Retinal pigment epithelial cell (primary cell): ENCODE data around the gene PAM.
A peak's percentile ranks its signal among the peaks of the same experiment; 100 is the strongest.

Source experiments
- DNase-seq: peaks from one replicate; pipeline ENCODE4 v3.0.0-alpha.2; 2010; ENCODE audit warnings: low read depth
- H3K4me3 ChIP-seq: 2 replicates; pipeline ENCODE4 v1.5.1; 2011; ENCODE audit warnings: mild to moderate bottlenecking, low read length, control low read depth, moderate library complexity
- TF ChIP-seq, protein P1 (sequence below): conservative IDR thresholded peaks from 2 replicates; pipeline ENCODE4 v1.5.1; 2011; ENCODE audit warnings: low read depth, low read length, control low read depth, inconsistent platforms

The PAM gene

DNA sequence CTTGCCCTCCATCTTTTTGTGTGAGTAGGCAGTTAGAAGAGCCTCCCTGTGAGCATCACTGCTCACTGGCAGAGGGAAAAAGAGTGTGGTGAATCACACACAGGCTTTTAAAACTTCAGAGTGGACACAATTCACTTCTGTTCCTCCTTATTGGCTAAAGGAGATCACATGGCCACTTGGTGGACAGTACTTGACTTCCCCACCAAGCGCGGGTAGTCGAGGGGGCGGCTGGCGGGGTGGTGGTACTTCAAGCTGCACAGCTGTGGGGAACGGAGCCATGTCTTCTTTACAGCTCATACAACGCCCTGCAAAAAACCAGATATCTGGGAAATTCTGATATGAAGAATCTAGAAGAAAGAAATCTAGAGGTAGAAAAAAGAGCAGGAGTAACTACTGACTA, 95.4 kb downstream of the PAM start:
- no peak overlapping the region for H3K4me3 ChIP-seq
- TF ChIP-seq, protein P1, sequence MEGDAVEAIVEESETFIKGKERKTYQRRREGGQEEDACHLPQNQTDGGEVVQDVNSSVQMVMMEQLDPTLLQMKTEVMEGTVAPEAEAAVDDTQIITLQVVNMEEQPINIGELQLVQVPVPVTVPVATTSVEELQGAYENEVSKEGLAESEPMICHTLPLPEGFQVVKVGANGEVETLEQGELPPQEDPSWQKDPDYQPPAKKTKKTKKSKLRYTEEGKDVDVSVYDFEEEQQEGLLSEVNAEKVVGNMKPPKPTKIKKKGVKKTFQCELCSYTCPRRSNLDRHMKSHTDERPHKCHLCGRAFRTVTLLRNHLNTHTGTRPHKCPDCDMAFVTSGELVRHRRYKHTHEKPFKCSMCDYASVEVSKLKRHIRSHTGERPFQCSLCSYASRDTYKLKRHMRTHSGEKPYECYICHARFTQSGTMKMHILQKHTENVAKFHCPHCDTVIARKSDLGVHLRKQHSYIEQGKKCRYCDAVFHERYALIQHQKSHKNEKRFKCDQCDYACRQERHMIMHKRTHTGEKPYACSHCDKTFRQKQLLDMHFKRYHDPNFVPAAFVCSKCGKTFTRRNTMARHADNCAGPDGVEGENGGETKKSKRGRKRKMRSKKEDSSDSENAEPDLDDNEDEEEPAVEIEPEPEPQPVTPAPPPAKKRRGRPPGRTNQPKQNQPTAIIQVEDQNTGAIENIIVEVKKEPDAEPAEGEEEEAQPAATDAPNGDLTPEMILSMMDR = no peak
- no peak for DNase-seq

DNA sequence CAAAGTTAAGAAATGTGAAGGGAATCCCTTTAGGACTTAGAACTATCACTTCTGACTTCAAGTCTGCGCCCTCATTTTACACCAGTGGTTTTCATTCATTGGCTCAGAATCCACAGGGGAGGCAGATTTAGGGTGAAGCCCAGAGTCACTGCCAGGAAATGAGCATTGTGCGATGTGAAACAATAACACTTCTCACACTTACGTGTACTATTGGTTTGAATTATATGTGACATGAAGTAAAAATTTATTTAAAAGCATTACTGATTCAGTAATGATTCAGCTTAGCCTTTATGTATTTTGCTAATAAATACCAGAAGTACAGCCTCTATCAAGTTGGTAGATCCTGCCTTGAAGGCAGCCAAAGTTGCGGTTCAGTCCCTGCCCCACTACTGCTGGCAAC, 98.6 kb downstream of the PAM start:
- TF ChIP-seq, protein P1 = no peak
- DNase-seq = no peak
- no peak overlapping the region for H3K4me3 ChIP-seq

DNA sequence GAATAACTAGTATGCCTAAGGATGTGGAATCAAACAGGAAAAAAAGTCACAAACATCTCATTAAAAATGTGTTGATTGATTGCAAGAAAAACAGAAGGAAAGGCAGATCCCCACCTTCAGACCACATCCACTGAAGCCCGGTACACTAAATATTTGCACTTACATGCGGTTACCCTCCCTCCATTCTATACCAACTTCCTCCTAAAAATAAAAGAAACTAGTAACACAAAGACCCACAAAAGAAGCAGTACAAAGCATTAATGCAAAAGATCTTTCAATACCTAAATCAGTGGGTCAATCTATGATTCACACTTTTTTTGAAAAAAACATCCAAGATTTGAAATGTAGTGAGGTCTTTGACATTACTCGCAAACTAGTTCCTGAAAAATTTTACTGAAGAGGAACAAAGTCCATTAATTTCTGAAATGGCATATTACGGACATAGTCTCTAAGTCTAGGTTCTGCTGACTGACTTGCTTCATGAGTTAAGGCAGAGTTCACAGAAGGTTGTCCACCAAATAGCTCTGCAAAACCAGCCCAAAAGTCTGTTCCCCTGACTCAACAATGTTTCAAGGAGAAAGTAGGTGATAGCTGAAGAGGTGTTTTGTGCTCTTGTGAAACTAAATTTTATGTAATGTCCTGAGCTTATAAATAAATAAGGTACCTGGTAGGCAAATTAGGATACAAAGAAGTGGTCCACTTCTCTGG, 100.7 kb downstream of the PAM start:
- TF ChIP-seq, protein P1 = no peak
- H3K4me3 ChIP-seq = no peak overlapping the region
- DNase-seq = no peak

DNA sequence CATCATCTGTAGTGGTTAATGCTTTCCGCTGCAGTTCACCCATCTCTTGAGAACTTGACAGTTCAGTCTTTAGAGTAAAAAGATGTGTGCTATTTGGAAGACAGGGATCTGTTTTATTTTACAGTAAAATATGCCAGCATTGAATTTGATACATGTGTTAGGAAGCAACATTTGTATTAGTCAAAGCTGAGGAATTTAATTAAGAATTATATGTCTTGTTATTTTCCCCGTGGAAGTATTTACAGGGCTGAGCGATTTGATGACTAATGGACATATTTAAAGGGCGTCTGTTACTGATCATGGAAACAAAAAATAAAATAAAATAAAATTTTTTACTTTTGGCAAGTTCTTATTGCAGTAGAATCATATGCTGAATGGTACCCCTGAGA, 101.3 kb downstream of the PAM start:
- peak; percentile 26 for DNase-seq
- TF ChIP-seq, protein P1 = no peak
- no peak overlapping the region for H3K4me3 ChIP-seq

DNA sequence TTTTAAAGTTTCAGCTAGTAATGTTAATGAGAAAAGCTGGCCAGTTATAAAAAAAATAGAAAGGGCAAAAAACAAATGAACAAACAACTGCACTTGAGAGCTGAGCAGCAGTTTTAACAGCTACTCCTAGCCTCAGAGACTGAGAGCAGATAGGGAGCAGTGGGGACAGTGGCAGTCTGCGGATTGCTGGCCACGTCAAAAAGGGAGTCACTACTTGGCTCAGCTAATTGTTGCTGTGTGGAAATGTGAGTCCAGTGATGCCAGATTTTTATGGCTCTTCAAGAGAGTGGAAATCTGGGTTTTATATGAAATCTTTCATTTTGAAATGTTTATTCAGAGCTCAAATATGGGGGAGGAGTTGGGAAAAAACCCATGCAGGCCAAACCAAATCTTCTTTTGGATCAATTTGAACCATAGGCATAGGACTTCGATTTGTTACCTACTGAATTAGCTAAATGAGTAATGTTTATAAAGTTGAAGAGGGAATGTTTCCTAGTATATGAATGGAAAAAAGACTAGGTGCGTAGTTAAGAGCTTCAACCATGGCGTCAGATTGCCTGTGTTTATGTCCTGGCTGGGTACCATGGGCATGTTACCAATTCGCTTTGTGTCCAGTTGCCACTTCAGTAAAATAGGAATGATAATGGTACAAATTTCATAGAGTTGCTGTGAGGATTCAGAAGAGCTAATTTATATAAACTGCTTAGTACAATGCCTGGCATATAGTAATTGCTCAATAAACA, 102.1 kb downstream of the PAM start:
- no peak overlapping the region for H3K4me3 ChIP-seq
- TF ChIP-seq, protein P1 = no peak
- DNase-seq = no peak

DNA sequence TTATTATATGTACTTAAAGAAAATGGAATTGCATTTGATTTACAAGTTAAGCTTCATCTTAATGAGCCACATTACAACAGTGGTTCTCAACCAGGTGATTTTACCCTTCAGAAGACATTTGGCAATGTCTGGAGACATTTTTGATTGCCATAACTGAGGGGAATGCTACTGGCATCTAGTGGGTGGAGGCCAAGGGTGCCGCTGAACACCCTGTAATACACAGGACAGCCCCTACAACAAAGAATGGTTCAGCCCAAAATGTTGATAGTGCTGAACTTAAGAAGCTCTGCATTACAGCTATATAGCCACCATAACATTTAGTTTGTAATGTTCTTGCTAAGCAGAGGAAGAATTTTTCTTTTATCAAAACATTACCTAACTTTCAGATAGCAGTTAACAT, 103.1 kb downstream of the PAM start:
- TF ChIP-seq, protein P1 = no peak
- DNase-seq = no peak
- H3K4me3 ChIP-seq = no peak overlapping the region

DNA sequence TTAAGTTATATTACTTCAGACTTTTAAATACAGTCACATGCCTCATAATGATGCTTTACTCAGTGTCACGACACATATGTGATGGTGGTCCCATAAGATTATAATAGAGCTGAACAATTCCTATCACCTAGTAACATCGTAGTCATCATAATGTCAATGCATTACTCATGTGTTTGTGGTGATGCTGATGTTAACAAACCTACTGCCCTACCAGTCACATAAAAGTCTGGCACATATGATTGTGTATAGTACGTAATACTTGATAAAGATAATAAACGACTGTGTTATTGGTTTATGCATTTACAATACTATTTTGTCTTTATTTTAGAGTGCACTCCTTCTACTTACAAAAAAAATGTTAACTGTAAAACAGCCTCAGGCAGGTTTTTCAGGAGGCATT, 103.7 kb downstream of the PAM start:
- TF ChIP-seq, protein P1 = no peak
- no peak for DNase-seq
- no peak overlapping the region for H3K4me3 ChIP-seq
